HS-27A (cell line): ENCODE results near the gene AK4.
A peak's percentile ranks its signal among the peaks of the same experiment; 100 is the strongest.
"Not testable (repeated sequence)": the region's sequence is repeated elsewhere in the genome, so short reads cannot be mapped to it uniquely, and the experiment has no call there.

ENCODE experiments used
- DNase-seq: peaks from one replicate; pipeline ENCODE4 v3.0.0-alpha.2; 2012; ENCODE audit warnings: low read depth, missing footprints

AK4 gene

GRCh38 chr1:65214340-65215027, 66.5 kb downstream of the AK4 start:
- no peak for DNase-seq

- no peak for DNase-seq
Measured at GRCh38 chr1:65216989-65217388, 69.0 kb downstream of the AK4 start.

- DNase-seq, result no peak
Measured at GRCh38 chr1:65221638-65222339, 73.8 kb downstream of the AK4 start.

- DNase-seq, result no peak
Measured at GRCh38 chr1:65222340-65222940, 74.4 kb downstream of the AK4 start.

DNA sequence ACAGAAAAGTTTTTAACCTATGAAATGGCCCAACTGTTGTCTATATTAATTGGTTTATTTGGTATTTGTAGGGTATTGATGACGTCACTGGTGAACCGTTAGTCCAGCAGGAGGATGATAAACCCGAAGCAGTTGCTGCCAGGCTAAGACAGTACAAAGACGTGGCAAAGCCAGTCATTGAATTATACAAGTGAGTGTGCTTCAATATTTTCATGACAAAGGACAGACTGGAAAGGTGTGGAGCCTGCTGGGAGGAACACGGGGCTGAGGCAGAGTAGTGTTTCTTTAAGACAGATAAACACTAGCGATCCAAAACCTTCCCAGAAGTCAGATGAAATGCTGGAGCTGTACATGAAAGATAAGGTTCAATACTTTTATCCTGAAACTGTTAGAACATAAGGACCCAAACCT, 76.7 kb downstream of the AK4 start:
- DNase-seq, result no peak

GRCh38 chr1:65225179-65225578, 77.2 kb downstream of the AK4 start:
- DNase-seq, result no peak

GRCh38 chr1:65229201-65229600, 81.2 kb downstream of the AK4 start:
- no peak for DNase-seq

- DNase-seq, result no peak
Measured at GRCh38 chr1:65229754-65230339, 81.8 kb downstream of the AK4 start.

DNA sequence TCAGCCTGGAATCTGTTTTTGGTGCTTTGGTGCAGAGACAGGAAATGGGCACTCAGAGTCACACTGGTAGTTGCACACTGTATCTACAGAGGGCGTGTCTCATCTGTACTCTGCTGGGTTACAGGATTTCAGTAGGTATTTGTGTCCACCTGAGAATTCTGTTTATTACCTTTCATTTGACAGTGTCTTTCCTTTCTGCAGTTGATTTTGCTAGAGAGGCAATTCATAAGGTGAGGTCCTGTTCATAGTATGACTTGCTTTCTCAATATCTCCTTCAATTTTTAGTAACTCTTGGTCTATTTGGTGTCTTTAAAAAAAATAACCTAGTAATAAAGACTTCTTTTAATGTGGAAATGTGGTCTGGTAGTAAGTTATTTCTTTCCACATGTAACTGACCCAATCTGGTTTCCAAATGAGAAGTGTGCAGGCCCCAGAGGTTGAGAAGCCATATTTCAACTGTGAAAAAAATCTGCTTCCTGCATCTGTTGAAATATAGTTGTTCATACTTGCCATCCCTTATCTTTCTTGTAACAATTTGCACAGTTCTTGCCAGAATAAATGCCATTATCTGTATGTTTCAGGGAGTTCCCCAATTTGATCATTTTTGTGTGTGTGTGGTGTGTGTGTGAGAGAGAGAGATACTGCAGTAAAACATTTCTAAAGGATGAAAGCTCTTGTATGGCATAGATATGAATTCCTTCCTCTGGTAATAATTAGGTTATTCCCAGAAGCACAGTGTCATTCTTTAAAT, 82.9 kb downstream of the AK4 start:
- no peak for DNase-seq

DNA sequence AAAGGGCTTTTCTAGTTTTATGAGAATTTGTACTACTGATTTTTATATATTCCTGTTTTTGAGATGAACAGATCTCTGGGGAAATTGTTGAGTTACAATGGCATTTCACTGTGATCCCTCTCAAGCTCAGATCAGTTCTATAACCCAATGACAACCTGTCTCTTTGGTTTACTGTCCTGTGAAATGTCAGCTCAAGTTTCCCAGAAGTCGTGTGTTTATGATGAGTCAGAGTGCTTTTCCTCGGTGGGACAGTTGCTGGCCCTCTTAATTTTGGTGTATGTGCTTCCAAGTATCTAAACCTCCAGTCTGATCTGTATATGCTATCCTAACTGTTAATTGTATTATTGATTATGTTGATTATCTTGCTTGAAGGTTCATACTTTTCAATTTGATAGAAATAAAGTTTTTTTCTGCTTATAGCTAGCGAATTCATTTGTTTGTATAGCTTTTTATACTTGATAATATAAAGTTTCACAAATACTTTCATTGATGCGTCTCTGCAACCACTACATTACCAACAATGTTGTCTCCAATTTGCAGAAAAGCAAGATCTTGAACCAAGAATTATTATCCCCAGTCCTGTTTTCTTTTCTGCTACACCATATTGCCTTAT, 83.8 kb downstream of the AK4 start:
- DNase-seq, result no peak

DNA sequence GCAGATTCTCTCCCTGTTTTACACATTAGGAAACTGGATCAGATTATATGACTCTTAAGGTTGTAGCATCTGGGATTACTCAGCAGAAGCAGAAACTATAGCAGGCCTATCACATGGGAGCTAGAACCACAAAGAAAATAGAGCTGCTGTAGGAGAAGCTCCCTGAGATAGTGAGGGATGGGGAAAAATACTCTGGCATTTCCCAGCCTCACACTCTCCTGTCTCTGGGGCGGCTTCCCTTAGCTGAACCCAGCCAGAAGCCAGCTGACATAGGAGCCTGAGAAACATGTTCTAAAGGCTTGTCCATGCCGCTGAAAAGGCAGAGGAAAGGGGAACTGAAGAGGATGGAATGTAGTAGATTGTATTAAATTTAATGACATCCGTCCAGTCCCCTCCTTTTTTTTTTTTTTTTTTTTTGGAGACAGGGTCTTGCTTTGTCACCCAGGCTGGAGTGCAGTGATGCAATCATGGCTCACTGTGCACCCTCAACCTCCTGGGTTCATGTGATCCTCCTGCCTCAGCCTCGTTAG, 84.5 kb downstream of the AK4 start:
- DNase-seq, result no peak

GRCh38 chr1:65233782-65234181, 85.8 kb downstream of the AK4 start:
- no peak for DNase-seq

- DNase-seq, result peak; percentile 56
Measured at GRCh38 chr1:65235867-65236805, 88.1 kb downstream of the AK4 start.

DNA sequence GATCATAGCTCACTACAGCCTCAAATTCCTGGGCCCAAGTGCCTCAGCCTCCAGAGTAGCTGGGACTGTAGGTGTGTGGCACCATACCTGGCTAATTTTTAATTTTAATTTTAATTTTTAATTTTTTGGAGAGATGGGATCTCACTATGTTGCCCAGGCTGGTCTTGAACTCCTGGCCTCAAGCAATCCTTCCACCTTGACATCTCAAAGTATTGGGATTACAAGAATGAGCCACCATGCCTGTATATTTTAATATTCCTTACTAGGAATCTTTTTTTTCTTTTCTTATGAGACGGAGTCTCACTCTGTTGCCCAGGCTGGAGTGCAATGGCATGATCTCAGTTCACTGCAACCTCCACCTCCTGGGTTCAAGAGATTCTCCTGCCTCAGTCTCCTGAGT, 89.1 kb downstream of the AK4 start:
- DNase-seq, result not testable (repeated sequence)

- no peak for DNase-seq
Measured at GRCh38 chr1:65237503-65237902, 89.5 kb downstream of the AK4 start.

DNA sequence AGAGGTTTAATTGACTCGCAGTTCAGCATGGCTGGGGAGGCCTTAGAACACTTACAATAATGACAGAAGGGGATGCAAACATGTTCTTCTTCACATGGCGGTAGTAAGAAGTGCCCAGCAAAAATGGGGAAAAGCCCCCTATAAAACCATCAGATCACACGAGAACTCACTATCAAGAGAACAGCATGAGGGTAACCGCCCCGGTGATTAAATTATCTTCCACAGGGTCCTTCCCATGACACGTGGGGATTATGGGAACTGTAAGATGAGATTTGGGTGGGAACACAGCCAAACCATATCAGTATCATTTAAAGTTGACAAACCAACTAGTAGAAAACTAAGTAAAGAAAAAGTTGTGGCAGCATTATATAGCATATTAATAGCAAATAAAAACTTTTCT, 90.0 kb downstream of the AK4 start:
- no peak for DNase-seq

- no peak for DNase-seq
Measured at GRCh38 chr1:65243491-65243890, 95.5 kb downstream of the AK4 start.

GRCh38 chr1:65245295-65245694, 97.3 kb downstream of the AK4 start:
- DNase-seq, result no peak

GRCh38 chr1:65247419-65248359, 99.7 kb downstream of the AK4 start:
- peak; percentile 99 for DNase-seq
